ENCODE measurements around the gene TMX4.

TMX4 gene

GRCh38 chr20:8019998-8020247 is 362 bp upstream of the TMX4 start:
- no peak for DNase-seq (ENCODE audit: low spot score)

- DNase-seq (ENCODE audit: low spot score): peak; percentile 75
Measured at GRCh38 chr20:8018958-8019245, 659 bp downstream of the TMX4 start.

- DNase-seq (ENCODE audit: low spot score): no peak
Measured at GRCh38 chr20:8012724-8013123, 6.8 kb downstream of the TMX4 start.

- no peak for DNase-seq (ENCODE audit: low spot score)
Measured at GRCh38 chr20:8008733-8009132, 10.8 kb downstream of the TMX4 start.

- no peak for DNase-seq (ENCODE audit: low spot score)
Measured at GRCh38 chr20:8007490-8007889, 12.1 kb downstream of the TMX4 start.

GRCh38 chr20:8005575-8006366 is 13.8 kb downstream of the TMX4 start:
- DNase-seq (ENCODE audit: low spot score): no peak

GRCh38 chr20:8005033-8005432 is 14.5 kb downstream of the TMX4 start:
- DNase-seq (ENCODE audit: low spot score): no peak

GRCh38 chr20:8002056-8002455 is 17.5 kb downstream of the TMX4 start:
- DNase-seq (ENCODE audit: low spot score): no peak

- no peak for DNase-seq (ENCODE audit: low spot score)
Measured at GRCh38 chr20:8000796-8001195, 18.8 kb downstream of the TMX4 start.

GRCh38 chr20:7996898-7997297 is 22.7 kb downstream of the TMX4 start:
- DNase-seq (ENCODE audit: low spot score): no peak

- DNase-seq (ENCODE audit: low spot score): no peak
Measured at GRCh38 chr20:7994809-7995208, 24.8 kb downstream of the TMX4 start.

GRCh38 chr20:7993703-7994102 is 25.9 kb downstream of the TMX4 start:
- DNase-seq (ENCODE audit: low spot score): no peak

- no peak for DNase-seq (ENCODE audit: low spot score)
Measured at GRCh38 chr20:7993238-7993637, 26.3 kb downstream of the TMX4 start.

- no peak for DNase-seq (ENCODE audit: low spot score)
Measured at GRCh38 chr20:7990385-7990784, 29.2 kb downstream of the TMX4 start.

- no peak for DNase-seq (ENCODE audit: low spot score)
Measured at GRCh38 chr20:7989379-7989778, 30.2 kb downstream of the TMX4 start.

GRCh38 chr20:7985916-7986315 is 33.6 kb downstream of the TMX4 start:
- no peak for DNase-seq (ENCODE audit: low spot score)

GRCh38 chr20:7984192-7984591 is 35.4 kb downstream of the TMX4 start:
- DNase-seq (ENCODE audit: low spot score): no peak

GRCh38 chr20:7981374-7981773 is 38.2 kb downstream of the TMX4 start:
- DNase-seq (ENCODE audit: low spot score): no peak

GRCh38 chr20:7980332-7981046 is 39.1 kb downstream of the TMX4 start:
- DNase-seq (ENCODE audit: low spot score): peak; percentile 13

GRCh38 chr20:7977709-7978108 is 41.9 kb downstream of the TMX4 start:
- DNase-seq (ENCODE audit: low spot score): no peak

GRCh38 chr20:7975851-7976414 is 43.6 kb downstream of the TMX4 start:
- DNase-seq (ENCODE audit: low spot score): no peak

GRCh38 chr20:7974785-7975435 is 44.7 kb downstream of the TMX4 start:
- no peak for DNase-seq (ENCODE audit: low spot score)

Data from cerebellar cortex (tissue), 1 donor.